Upper lobe of left lung (tissue), 4 donors: Measurements from ENCODE around the gene KLK15.

Experiments
- POLR2A ChIP-seq, 4 donors: fragments of 450-650 bp; IDR thresholded peaks; one replicate each; pipeline ENCODE4 v1.5.1; 2016 to 2017; ENCODE audit warnings: antibody characterized with exemption in 4 of 4, mild to moderate bottlenecking in 2 of 4
- TF ChIP-seq, protein P1 (sequence below), 6 experiments: fragments of 450-650 bp in 4 of 6; fragments of 200-600 bp in 2 of 6; sonication (generic) in 2 of 6; IDR thresholded peaks; one replicate each; pipeline ENCODE4 v1.5.1; 2016 to 2019; ENCODE audit warnings: antibody characterized with exemption in 6 of 6

DNA sequence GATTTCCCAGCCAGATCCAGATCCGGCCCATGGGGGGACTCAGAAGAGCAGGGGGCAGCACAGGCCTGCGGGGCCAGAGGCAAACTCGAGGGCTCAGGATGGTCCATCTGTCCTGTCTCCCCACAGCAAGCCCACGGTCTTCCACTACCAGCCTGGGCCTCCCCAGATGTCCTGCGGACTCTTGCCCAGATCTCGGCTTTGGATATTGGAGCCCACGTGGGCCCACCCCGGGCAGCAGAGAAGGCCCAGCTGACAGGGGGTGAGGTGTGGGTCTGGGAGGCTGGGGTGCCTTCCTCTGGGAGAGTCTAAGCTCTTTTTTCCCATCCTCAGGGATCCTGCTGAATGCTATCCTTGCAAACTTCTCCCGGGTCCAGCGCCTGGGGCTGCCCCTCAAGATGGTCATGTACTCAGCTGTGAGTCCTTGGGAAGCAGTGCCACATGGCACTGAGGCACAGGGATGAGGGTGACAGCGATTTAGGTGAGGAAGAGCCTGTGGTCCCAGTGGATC is 39.8 kb downstream of the KLK15 start:
- TF ChIP-seq, protein P1, sequence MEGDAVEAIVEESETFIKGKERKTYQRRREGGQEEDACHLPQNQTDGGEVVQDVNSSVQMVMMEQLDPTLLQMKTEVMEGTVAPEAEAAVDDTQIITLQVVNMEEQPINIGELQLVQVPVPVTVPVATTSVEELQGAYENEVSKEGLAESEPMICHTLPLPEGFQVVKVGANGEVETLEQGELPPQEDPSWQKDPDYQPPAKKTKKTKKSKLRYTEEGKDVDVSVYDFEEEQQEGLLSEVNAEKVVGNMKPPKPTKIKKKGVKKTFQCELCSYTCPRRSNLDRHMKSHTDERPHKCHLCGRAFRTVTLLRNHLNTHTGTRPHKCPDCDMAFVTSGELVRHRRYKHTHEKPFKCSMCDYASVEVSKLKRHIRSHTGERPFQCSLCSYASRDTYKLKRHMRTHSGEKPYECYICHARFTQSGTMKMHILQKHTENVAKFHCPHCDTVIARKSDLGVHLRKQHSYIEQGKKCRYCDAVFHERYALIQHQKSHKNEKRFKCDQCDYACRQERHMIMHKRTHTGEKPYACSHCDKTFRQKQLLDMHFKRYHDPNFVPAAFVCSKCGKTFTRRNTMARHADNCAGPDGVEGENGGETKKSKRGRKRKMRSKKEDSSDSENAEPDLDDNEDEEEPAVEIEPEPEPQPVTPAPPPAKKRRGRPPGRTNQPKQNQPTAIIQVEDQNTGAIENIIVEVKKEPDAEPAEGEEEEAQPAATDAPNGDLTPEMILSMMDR (IDR thresholded peaks at IDR 0.05) = no peak
- no peak for TF ChIP-seq POLR2A (IDR thresholded peaks at IDR 0.05)
